ENCODE measurements around the gene COL12A1.

GRCh38 chr6:75084018-75084417, 121.8 kb downstream of the COL12A1 start:
- TF ChIP-seq THRA (CRISPR knock-in tag; IDR thresholded peaks at IDR 0.05; ENCODE audit: borderline replicate concordance) (no peak), CC2D1A (CRISPR knock-in tag; IDR thresholded peaks at IDR 0.05) (no peak), CTCF (CRISPR knock-in tag; IDR thresholded peaks at IDR 0.05) (no peak), ELF4 (CRISPR knock-in tag; IDR thresholded peaks at IDR 0.05; ENCODE audit: borderline replicate concordance) (no peak), EZH2 (conservative IDR thresholded peaks at IDR 0.05; ENCODE audit: low read depth, low read length) (no peak), POLR2AphosphoS5 (IDR thresholded peaks at IDR 0.05; ENCODE audit: low read depth, low read length) (no peak), FOSL2 (CRISPR knock-in tag; IDR thresholded peaks at IDR 0.05) (no peak), NFE2L2 (IDR thresholded peaks at IDR 0.05; ENCODE audit: low read length) (no peak), NR2F2 (IDR thresholded peaks at IDR 0.05; ENCODE audit: borderline replicate concordance, low read depth) (no peak), EP300 (IDR thresholded peaks at IDR 0.05; ENCODE audit: low read depth in 2 of 2, low read length in 2 of 2) (no peak), EP300 (CRISPR knock-in tag; IDR thresholded peaks at IDR 0.05; ENCODE audit: borderline replicate concordance) (no peak), THAP8 (CRISPR knock-in tag; IDR thresholded peaks at IDR 0.05; ENCODE audit: borderline replicate concordance) (no peak)
